ENCODE results near the gene RSRC1.

RSRC1 gene

DNA sequence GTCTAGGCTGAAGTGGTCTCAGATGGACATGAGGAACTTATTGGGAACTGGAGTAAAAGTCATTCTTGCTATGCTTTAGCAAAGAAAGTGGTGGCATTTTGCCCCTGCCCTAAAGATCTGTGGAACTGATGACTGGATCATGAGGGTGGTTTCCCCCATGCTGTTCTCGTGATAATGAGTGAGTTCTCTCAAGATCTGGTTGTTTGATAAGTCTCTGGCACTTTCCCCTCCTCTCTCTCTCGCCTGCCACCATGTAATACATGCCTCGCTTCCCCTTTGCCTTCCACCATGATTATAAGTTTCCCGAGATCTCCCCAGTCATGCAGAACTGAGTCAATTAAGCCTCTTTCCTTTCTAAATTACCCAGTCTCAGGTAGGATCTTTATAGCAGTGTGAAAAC lies 449.6 kb downstream of the RSRC1 start:
- no peaks in the 10 kb centered on the region for H3K36me3 ChIP-seq (ENCODE audit: control insufficient read depth, insufficient read depth, low read length)
- H3K27me3 ChIP-seq (ENCODE audit: control insufficient read depth, insufficient read depth, low read length) = no peaks in the 10 kb centered on the region
- no peaks in the 10 kb centered on the region for H3K4me1 ChIP-seq (ENCODE audit: control insufficient read depth, insufficient read depth, low read length)
- H3K4me3 ChIP-seq (ENCODE audit: low read length) = no peak overlapping the region
- no peak overlapping the region for H3K27ac ChIP-seq (ENCODE audit: low read depth, low read length)
- H3K9ac ChIP-seq (ENCODE audit: low read length) = no peak overlapping the region

DNA sequence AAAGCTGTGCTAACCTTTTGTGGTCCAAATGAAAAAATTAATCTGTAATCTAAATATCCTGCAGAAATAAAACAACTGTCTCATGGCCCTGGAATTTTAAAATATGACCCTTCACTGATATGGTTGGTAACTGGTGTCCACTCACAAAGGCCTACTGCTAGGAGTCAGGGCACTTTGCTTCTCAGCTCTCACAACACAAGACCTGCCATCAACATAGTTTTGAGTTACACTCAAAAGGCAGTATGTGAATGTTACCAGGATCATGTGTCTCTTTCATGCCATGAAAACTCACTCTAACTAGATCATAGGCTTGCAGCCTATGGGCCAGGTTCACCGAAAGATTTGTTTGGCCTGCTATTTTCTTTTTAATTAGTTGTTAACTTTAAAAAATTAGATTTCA lies 451.1 kb downstream of the RSRC1 start:
- H3K4me1 ChIP-seq (ENCODE audit: control insufficient read depth, insufficient read depth, low read length) = no peaks in the 10 kb centered on the region
- no peak overlapping the region for H3K9ac ChIP-seq (ENCODE audit: low read length)
- no peaks in the 10 kb centered on the region for H3K36me3 ChIP-seq (ENCODE audit: control insufficient read depth, insufficient read depth, low read length)
- H3K4me3 ChIP-seq (ENCODE audit: low read length) = no peak overlapping the region
- H3K27me3 ChIP-seq (ENCODE audit: control insufficient read depth, insufficient read depth, low read length) = no peaks in the 10 kb centered on the region
- no peak overlapping the region for H3K27ac ChIP-seq (ENCODE audit: low read depth, low read length)

DNA sequence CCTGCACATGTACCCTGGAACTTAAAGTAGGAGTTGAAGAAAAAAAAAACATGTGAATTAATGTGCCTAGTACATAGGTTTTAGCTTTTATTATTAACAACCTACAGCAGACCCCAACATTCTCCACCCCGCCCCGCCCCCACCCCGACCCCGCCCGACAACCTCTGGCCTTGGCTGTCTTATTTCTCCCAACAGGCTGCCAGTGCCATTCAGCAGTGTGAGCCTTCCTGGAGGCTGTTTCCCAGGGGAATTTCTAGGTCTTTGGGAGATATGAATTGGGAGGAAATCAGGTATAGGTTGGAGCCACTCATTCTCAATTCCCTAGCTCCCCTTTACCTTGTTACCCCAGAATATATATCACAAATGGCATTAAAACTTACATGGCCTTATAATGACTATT lies 452.8 kb downstream of the RSRC1 start:
- no peak overlapping the region for H3K27ac ChIP-seq (ENCODE audit: low read depth, low read length)
- no peaks in the 10 kb centered on the region for H3K36me3 ChIP-seq (ENCODE audit: control insufficient read depth, insufficient read depth, low read length)
- no peaks in the 10 kb centered on the region for H3K4me1 ChIP-seq (ENCODE audit: control insufficient read depth, insufficient read depth, low read length)

DNA sequence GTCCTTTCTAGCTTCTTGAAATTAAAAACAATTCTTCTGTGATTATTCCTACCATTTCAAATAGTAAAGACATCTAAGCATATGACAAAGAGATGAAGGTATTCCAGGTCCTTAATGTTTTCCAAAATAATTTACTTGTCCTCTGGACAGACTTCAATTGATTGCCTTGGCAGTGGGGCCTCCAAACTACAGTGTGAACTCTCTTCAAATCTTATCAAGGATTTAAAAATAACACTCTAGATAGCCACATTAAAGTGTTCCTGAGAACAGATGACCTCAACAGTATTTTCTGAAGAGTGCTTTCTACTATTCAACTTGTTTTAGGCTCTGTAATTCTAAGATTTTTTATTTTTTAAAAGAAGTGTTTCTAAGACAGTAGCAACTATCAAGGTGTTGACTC lies 453.2 kb downstream of the RSRC1 start:
- H3K36me3 ChIP-seq (ENCODE audit: control insufficient read depth, insufficient read depth, low read length) = no peaks in the 10 kb centered on the region
- H3K27ac ChIP-seq (ENCODE audit: low read depth, low read length) = no peak overlapping the region
- H3K27me3 ChIP-seq (ENCODE audit: control insufficient read depth, insufficient read depth, low read length) = no peaks in the 10 kb centered on the region
- H3K9ac ChIP-seq (ENCODE audit: low read length) = no peak overlapping the region
- H3K4me3 ChIP-seq (ENCODE audit: low read length) = no peak overlapping the region
- no peaks in the 10 kb centered on the region for H3K4me1 ChIP-seq (ENCODE audit: control insufficient read depth, insufficient read depth, low read length)

More for the DNA sequence above, 452.8 kb downstream of the RSRC1 start:
- Histone ChIP-seq H3K27me3 (ENCODE audit: control insufficient read depth, insufficient read depth, low read length) (no peaks in the 10 kb centered on the region), H3K4me3 (ENCODE audit: low read length) (no peak overlapping the region), H3K9ac (ENCODE audit: low read length) (no peak overlapping the region)

DNA sequence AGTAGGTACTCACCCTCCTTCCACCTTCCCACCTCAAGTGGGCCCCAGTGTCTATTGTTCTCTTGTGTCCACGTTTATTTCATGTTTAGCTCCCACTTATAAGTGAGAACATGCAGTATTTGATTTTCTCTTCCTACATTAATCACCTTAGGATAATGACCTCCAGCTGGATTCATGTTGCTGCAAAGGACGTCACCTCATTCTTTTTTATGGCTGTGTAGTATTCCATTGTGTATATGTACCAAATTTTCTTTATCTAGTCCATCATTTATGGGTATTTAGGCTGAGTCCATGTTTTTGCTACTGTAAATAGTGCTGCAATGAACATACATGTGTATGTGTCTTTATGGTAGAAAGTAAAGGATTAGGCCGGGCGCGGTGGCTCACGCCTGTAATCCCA lies 455.2 kb downstream of the RSRC1 start:
- Histone ChIP-seq H3K4me1 (ENCODE audit: control insufficient read depth, insufficient read depth, low read length) (no peaks in the 10 kb centered on the region), H3K4me3 (ENCODE audit: low read length) (no peak overlapping the region), H3K27ac (ENCODE audit: low read depth, low read length) (no peak overlapping the region), H3K9ac (ENCODE audit: low read length) (no peak overlapping the region), H3K36me3 (ENCODE audit: control insufficient read depth, insufficient read depth, low read length) (no peaks in the 10 kb centered on the region), H3K27me3 (ENCODE audit: control insufficient read depth, insufficient read depth, low read length) (no peaks in the 10 kb centered on the region)

DNA sequence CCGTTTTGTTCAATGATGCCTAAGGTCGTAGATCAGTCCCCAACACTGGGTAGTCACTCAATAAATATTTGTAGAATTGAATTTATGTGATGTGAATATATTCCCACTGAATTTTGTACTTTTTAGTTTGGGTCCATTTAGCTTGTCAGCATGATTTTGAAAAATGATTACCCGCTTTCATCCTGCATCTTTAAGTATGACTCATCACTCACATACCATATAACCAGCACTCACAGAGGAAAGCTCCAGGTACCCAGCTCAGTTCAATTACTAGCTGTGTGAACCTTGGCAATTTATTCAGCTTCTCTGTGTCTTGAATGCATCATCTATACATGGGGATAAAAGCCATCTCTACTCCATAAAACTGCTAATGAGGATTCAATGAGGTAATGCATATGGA lies 458.9 kb downstream of the RSRC1 start:
- no peak overlapping the region for H3K4me3 ChIP-seq (ENCODE audit: low read length)
- H3K4me1 ChIP-seq (ENCODE audit: control insufficient read depth, insufficient read depth, low read length) = no peaks in the 10 kb centered on the region
- H3K9ac ChIP-seq (ENCODE audit: low read length) = no peak overlapping the region
- no peaks in the 10 kb centered on the region for H3K36me3 ChIP-seq (ENCODE audit: control insufficient read depth, insufficient read depth, low read length)
- H3K27me3 ChIP-seq (ENCODE audit: control insufficient read depth, insufficient read depth, low read length) = no peaks in the 10 kb centered on the region
- no peak overlapping the region for H3K27ac ChIP-seq (ENCODE audit: low read depth, low read length)

DNA sequence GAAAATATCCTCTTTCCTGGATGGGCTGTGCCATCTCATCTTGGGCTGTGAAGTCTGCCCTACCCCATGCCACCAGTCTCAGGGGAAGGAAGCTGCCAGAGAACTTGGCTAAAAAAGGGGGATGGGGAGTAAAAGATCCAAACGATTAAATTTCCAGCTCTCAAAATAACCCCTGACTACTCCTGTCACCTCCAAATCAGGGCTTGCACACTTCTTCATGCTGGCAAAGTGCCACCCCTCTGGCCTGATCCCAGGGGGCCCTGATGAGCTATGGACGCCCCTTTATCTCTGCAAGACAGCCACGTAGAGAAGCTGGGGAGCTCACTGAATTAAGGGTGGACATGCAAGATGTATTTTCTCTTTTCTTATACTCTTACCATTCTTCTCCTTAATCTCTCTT lies 459.9 kb downstream of the RSRC1 start:
- Histone ChIP-seq H3K36me3 (ENCODE audit: control insufficient read depth, insufficient read depth, low read length) (no peaks in the 10 kb centered on the region), H3K9ac (ENCODE audit: low read length) (no peak overlapping the region), H3K27ac (ENCODE audit: low read depth, low read length) (no peak overlapping the region), H3K4me3 (ENCODE audit: low read length) (no peak overlapping the region), H3K27me3 (ENCODE audit: control insufficient read depth, insufficient read depth, low read length) (no peaks in the 10 kb centered on the region), H3K4me1 (ENCODE audit: control insufficient read depth, insufficient read depth, low read length) (no peaks in the 10 kb centered on the region)

DNA sequence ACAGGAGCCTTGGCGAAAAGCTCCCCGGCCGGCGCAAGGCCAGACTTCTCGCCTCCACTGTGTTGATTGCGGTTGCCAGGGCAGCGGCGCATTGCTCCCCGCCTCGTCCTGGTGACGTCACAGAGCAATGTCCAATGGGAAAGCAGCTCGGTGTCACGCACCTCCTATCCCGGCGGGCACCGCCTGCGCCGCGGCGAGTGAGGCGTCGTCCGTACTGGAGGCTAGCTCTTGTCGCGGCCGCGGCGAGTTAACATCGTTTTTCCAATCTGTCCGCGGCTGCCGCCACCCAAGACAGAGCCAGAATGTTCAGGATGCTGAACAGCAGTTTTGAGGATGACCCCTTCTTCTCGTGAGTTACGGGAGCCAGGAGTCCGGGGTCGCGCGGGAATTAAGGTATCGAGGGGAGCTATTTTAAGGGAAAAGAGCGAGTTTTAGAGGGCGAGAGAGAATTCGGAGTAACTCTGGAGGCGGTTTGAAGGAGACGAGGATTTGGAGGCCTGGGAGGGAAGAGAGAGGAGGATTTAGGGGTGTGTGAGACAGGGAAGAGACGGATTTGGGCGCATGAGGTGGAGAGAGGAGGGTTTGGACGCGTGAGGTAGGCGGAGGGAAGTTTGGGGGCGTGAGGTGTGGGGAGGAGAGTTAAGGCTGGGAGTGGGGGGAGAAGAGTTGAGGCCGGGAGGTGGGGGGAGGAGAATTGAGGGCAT lies 461.3 kb downstream of the RSRC1 start, which contains the start of gene MLF1:
MLF1 (plus strand) TSS at position 196 of the 704 bp plus-strand sequence; CDS start at position 303, 107 bp downstream.
- Histone ChIP-seq H3K27me3 (ENCODE audit: control insufficient read depth, insufficient read depth, low read length) (no peaks in the 10 kb centered on the region), H3K4me1 (ENCODE audit: control insufficient read depth, insufficient read depth, low read length) (no peaks in the 10 kb centered on the region), H3K36me3 (ENCODE audit: control insufficient read depth, insufficient read depth, low read length) (no peaks in the 10 kb centered on the region), H3K27ac (ENCODE audit: low read depth, low read length) (peak within 1 kb of the TSS; percentile 59), H3K9ac (ENCODE audit: low read length) (peak within 1 kb of the TSS; percentile 46), H3K4me3 (ENCODE audit: low read length) (peak within 1 kb of the TSS; percentile 89)

DNA sequence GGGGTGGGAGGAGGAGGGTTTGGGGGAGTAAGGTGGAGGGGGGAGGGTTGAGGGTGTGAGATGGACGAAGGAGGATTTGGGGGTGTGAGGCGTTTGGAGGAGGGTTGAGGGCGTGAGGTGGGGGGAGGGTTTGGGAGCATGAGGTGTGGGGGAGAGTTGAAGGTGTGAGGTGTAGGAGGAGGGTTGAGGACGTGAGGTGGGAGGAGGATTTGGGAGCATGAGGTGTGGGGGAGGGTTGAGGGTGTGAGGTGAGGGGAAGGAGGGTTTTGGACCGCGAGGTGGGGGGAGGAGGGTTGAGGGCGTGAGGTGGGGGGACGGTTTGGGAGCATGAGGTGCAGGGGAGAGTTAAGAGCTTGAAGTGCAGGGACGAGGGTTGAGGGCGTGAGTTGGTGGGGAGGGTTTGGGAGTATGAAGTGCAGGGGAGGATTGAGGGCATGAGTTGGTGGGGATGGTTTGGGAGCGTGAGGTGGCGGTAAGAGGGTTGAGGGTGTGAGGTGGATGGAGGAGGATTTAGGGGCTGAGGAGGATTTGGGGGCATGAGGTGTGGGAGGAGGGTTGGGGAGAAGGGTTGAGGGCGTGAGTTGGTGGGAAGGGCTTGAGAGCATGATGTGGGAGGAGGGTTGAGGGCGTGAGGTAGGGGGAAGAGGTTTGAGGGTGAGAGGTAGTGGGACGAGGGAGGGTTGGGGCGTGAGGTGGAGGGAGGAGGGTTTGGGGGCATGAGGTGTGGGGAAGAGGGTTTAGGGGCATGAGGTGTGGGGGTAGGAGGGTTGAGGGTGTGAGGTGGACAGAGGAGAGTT lies 462.3 kb downstream of the RSRC1 start:
- Histone ChIP-seq H3K36me3 (ENCODE audit: control insufficient read depth, insufficient read depth, low read length) (no peaks in the 10 kb centered on the region), H3K27ac (ENCODE audit: low read depth, low read length) (no peak overlapping the region), H3K4me1 (ENCODE audit: control insufficient read depth, insufficient read depth, low read length) (no peaks in the 10 kb centered on the region), H3K4me3 (ENCODE audit: low read length) (no peak overlapping the region), H3K27me3 (ENCODE audit: control insufficient read depth, insufficient read depth, low read length) (no peaks in the 10 kb centered on the region), H3K9ac (ENCODE audit: low read length) (no peak overlapping the region)

DNA sequence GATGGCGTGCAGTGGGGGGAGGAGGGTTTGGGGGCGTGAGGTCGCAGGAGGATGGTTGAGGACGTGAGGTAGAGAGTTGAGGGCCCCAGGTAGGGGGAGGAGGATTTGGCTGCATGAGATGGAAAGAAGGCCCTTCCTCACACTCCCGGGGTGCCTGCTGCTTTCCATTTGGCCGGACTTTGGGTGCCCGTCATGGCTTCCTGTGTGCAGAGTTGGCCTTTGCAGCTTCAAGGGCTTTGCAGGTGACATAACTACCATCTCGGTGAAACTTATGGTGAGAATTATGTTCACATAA lies 462.8 kb downstream of the RSRC1 start:
- no peaks in the 10 kb centered on the region for H3K4me1 ChIP-seq (ENCODE audit: control insufficient read depth, insufficient read depth, low read length)
- H3K27ac ChIP-seq (ENCODE audit: low read depth, low read length) = no peak overlapping the region
- no peaks in the 10 kb centered on the region for H3K36me3 ChIP-seq (ENCODE audit: control insufficient read depth, insufficient read depth, low read length)
- no peak overlapping the region for H3K9ac ChIP-seq (ENCODE audit: low read length)
- H3K4me3 ChIP-seq (ENCODE audit: low read length) = no peak overlapping the region
- no peaks in the 10 kb centered on the region for H3K27me3 ChIP-seq (ENCODE audit: control insufficient read depth, insufficient read depth, low read length)

DNA sequence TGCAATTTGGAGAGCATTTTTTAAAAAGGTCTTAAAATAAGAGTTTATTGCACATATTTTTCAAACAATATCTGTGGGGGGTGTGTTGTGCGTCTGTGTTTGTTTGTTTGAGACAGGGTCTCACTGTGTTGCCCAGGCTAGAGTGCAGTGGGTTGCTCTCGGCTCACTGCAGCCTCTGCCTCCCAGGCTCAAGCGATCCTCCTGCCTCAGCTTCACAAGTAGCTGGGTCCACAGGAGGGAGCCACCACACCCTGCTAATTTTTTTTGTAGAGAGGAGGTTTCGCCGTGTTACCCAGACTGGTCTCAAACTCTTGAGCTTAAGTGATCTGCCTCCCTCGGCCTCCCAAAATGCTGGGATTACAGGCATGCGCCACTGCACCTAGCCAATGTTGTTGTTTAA lies 463.8 kb downstream of the RSRC1 start:
- Histone ChIP-seq H3K4me1 (ENCODE audit: control insufficient read depth, insufficient read depth, low read length) (no peaks in the 10 kb centered on the region), H3K27me3 (ENCODE audit: control insufficient read depth, insufficient read depth, low read length) (no peaks in the 10 kb centered on the region), H3K27ac (ENCODE audit: low read depth, low read length) (no peak overlapping the region), H3K9ac (ENCODE audit: low read length) (no peak overlapping the region), H3K36me3 (ENCODE audit: control insufficient read depth, insufficient read depth, low read length) (no peaks in the 10 kb centered on the region), H3K4me3 (ENCODE audit: low read length) (no peak overlapping the region)

DNA sequence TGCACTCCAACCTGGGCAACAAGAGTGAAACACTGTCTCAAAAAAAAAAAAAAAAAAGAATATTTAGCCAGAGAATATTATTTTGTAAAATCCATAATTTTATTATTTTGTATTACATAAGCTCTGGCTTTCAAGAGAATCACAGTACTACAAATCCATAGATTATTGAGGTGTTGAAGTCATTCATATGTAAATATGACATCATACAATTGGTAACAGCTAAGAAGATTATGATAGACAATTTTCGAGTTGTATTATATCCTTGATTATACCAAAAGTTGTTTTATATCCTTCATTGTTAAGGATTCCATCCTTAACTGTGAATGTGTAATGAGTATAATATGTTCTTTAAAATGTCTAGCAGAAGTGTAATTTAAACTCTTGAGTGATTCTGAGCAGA lies 464.8 kb downstream of the RSRC1 start:
- H3K27me3 ChIP-seq (ENCODE audit: control insufficient read depth, insufficient read depth, low read length) = no peaks in the 10 kb centered on the region
- no peak overlapping the region for H3K4me3 ChIP-seq (ENCODE audit: low read length)
- H3K27ac ChIP-seq (ENCODE audit: low read depth, low read length) = no peak overlapping the region
- no peak overlapping the region for H3K9ac ChIP-seq (ENCODE audit: low read length)
- H3K4me1 ChIP-seq (ENCODE audit: control insufficient read depth, insufficient read depth, low read length) = no peaks in the 10 kb centered on the region
- no peaks in the 10 kb centered on the region for H3K36me3 ChIP-seq (ENCODE audit: control insufficient read depth, insufficient read depth, low read length)

DNA sequence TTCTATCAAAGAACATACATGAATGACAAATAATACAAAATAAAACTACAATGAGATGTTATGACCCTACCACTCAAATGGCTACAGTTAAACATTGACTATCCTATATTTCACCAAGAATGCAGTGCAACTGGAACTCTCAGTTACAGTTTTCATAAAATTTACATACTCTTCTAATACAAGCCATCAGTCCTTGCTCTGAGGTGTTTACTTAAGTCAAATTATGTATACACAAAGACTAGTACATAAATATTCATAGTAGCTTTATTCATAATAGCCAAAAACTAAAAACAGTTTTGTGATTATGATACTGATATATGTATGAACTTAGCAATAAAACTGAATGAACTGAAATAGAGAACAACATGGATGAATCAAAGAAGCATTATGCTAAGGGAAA lies 480.3 kb downstream of the RSRC1 start:
- Histone ChIP-seq H3K36me3 (ENCODE audit: control insufficient read depth, insufficient read depth, low read length) (no peaks in the 10 kb centered on the region), H3K27ac (ENCODE audit: low read depth, low read length) (no peak overlapping the region), H3K4me3 (ENCODE audit: low read length) (no peak overlapping the region), H3K9ac (ENCODE audit: low read length) (no peak overlapping the region), H3K27me3 (ENCODE audit: control insufficient read depth, insufficient read depth, low read length) (no peaks in the 10 kb centered on the region), H3K4me1 (ENCODE audit: control insufficient read depth, insufficient read depth, low read length) (no peaks in the 10 kb centered on the region)
